NCI-H1436 treated with DMSO at 0.1 percent for 48 hours (cell line): ENCODE measurements around the gene FAXDC2.
"Not testable (repeated sequence)": the region's sequence is repeated elsewhere in the genome, so short reads cannot be mapped to it uniquely, and the experiment has no call there.

Source experiments
- DNase-seq: peaks from one replicate; lab custom pipeline; 2025; lab: John Stamatoyannopoulos, UW

Gene FAXDC2

DNA sequence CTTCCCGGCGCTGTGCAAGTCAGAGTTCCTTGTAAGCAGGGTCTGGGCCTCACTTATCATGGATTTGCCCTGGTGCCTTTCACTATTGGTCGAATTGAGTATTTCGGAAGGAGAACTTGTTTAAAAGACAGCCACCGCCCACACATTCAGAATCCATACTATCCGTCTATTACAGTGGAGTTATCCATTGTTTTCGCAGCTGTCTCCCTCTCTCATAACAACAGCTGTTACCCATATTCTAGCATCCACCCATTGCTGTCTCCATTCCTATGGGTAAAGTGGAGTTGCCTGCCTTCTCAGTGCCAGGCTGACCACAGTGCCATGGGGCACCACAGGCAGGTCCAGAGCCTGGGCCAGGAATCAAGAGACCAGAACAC, 20.2 kb downstream of the FAXDC2 start:
- no peak for DNase-seq

DNA sequence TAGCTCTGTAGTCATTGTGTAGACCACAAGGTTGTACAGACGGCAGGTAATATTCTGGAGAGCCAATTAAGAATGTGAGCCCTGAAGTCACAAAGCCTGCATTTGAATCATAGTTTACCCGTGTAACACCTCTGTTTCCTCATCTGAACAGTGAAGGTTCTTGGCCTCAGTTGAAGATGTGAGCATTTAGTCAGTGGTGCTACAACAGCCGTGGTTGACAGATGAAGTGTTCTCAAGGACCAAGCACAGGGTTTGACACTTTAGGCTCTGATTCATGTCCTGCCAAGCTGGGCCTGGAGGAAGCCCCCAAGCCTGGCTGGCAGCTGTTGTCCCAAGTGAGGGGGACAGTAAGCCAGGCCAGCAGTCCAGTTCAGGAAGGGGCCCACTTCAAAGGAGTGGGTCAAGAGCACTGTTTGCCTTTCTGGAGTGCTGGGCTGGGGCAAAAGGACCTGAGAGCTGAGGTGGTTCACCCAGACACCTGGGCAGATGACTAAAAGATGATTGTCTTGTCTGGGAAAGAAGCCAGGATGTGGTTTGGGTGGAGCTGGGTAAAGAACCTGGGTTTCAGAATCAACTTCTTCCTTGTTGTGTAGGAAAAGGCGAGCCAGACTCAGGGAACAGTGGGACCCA, 20.7 kb downstream of the FAXDC2 start:
- no peak for DNase-seq

DNA sequence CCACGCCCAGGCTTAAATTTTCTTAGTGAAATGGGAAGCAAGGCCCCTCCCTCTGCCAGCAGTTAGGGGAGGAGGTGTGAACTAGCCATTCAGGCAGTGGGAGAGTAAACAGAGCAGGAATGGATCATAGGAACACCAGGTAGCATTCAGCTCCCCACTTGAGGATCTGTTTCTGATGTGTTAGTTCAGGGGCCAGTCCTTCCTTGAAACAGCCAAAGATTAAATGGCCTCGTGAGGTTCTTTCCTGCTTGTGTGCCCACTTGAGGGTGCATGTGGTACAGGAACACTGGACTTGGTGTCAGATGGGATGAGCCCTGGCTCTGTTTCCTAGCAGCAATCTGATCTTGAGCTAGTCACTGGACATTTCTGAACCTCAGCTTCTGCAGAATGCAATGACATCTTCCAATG, 21.2 kb downstream of the FAXDC2 start:
- DNase-seq = no peak

DNA sequence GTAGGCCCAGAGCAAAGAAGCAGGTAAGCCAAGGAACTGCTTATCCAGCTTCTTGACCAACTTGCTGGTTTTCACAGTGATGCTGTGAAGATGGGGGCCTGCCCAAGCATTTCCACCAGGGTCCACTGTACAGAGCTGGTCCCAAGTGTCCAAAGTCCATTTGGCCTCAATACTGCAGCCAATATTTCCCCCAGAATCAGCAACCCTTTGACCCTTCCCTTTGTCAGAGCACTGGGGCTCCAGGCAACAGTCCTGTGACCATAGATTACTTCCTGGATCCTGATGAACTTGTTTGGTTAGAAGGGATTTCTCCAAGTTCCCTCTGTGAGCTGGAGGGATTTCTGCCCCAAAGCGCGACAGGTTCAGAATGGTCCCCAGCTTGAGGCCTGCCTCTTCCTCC, 26.3 kb downstream of the FAXDC2 start:
- DNase-seq = no peak

DNA sequence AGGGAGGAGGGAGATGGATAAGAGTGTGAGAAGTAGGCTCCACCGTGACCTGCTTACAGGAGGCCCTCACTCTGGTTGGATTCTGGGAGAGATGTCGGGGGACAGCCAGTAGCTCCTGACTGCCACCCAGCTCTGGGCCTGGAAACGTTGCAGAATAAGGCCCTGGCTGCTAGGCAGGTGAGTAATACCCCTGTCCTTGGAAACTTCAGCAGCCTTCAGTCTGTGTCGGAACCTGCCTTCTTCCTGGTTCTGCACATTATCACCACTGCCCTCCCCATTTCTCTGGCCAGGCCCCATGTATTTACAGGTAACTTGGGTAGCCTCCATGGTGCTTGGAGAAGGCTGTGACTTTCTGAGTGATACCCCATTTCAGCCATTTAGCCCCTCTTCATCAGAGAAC, 26.8 kb downstream of the FAXDC2 start:
- no peak for DNase-seq

DNA sequence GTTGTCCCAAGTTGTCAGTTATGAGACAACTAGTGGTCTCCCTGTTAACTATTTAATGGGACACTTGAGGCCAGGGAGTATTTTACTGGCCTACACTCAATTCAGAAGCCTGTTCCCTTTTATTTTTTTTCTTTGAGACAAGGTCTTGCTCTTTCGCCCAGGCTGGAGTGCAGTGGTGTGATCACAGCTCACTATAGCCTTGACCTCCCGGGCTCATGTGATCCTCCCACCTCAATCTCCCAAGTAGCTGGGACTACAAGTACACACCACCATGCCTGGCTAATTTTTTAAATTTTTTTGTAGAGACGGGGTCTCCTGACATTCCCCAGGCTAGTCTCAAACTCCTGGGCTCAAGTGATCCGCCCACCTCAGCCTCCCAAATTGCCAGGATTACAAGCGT, 27.5 kb downstream of the FAXDC2 start:
- not testable (repeated sequence) for DNase-seq

DNA sequence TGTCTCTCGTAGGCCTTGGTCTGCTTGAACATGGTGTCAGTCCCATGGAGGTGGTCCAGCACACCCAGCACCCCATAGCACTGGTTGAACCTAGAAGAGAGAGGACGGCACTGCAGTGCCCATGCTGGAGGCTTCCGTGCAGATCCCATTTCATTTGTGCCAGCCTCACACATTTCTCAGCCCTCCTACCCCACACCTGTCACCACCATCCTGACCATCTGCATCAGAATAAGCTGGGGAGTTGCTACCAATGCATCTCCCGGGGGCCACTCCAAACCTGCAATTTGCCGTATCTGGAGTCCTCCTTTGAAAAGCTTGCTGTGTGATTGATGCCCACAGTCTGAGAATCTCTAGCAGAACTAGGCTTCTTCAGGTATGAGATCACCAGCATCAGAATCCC, 30.0 kb downstream of the FAXDC2 start:
- DNase-seq = no peak

DNA sequence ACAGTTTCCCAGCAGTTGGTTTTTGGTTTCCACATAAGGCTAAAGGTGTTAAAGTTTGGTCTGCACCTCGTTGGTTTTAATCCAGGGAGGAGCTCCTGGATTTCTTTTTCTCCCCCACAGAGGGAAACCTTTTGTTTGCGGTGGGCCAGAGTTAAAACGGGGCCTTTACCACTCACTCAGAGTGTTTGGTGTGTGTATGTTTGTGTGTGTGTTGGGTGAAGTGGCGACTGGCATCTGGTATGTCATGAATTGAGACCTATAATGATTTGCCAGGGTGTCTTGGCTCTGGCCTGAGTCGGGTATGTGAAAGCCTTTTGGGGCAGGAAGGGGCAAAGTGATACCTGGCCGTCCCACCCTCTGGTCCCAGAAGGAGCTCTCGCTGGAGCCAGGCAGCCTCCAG, 30.9 kb downstream of the FAXDC2 start:
- no peak for DNase-seq

DNA sequence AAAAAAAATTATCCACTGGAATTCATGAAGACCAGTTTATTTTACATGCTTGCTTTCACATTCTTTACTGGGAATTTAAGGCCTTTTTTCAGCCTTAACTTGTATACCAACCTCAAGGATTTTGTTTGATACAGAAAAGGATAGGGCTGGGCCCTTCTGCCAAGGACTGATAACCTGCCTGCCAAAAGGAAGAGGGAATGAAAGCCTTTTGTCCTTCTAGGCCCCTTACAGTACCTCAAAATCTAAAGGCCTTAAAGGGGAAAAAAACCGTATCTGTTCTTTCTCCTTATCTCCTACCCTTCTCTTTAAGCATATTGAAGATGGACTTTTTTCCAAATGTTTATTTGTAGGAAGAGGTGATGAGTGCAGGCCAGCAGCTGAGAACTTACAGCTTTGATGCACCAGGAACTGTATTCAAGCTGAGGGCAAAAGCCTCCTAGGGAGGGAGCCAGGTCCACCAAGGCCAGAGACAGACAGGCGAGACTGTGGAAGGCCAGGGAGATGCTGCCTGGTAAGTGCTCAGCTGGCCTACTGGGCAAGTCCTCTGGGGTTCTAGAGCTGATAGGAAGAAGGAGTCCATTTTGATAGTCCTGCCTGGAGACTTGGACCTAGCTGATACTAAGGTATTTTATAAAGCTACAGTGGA, 31.8 kb downstream of the FAXDC2 start:
- DNase-seq = no peak

DNA sequence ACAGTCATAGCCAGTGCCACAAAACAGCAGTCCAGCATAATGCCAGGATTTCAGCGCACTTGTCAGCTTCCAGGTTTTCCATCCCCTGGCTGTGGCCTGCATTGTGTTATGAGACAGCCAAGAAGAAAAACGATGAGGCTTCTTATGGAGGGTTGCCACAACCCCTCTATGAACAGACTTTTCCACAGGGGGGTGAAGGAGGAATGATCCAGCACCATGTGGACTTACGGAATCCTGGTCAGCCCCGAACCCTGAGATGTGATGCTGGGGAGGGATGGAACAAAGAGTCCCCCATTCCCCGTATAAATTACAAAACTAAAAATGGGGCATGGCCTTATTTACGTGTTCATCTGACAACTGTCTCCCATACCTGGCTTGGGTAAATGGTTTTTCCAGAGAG, 32.6 kb downstream of the FAXDC2 start:
- no peak for DNase-seq

DNA sequence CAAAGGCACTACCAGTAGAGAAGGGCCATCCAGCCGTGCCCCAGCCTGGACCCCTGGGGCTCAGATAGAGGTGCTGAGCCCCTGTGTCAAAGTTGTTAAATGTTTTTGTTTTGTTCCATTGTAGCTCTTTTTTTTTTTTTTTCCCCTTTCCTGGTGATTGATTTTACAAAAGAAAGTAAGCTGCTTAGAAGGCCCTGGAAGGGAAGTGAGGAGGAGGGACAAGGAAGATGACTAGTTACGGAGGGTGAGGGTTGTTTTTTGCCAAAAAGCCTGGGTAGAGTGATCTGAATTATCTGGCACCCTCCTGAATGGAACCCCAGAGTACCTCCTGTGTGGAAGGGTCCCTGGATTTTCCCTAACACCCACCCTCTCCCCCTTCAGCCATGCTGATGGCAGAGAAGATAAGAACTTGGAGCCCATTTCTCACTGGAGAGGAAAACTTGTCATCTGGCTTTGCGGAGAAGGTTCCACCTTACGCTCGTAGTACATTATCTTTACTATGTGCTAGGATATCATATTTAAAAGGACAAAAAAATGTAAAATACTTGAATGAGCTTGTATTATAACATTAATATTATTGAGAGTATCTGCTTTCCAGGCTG, 33.4 kb downstream of the FAXDC2 start:
- DNase-seq = no peak

DNA sequence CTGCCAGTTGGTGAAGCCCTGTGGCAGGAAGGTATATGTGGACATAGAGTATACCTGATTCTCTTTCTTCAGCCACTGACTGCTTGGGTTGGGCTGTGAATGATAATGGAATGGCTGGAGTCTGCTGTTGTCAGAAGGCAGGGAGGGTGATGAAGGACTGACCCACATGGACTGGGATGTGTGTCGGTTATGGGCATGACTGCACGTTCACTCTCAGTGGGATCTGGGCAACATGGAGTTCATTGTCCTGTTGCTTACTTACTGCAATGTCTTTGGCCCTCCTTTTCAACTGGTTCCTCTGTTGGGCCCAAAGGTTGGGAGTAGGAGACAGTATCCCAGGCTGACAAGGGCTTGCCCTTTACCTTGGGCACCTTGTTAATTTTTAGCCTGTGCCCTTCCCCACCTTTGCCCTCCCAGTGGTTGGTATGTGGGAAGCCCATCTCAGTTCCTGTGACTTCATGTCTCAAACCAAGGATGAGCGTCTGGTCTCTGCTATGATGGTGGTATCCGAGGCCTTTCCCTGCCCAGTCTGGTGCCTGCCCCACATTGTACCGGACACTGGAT, 34.6 kb downstream of the FAXDC2 start:
- no peak for DNase-seq

DNA sequence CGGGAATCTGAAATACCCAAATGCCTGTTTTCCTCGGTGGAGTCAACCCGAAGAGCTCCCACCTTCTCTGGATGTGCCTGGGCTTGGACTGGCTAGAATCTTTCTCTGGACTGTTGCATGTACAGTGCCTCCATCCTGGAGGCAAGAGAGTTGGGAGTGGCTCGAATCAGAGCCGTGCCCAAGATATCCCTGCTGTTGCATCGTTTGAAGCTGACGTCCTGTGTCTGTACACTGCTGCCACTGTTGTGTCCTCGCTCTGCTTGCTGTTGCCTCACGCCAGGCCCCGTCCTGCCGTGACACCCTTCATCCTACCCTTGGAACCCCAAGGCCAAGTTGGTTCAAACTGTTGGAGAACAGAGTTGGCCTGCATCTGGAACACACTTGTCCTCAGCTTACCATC, 35.4 kb downstream of the FAXDC2 start:
- no peak for DNase-seq

DNA sequence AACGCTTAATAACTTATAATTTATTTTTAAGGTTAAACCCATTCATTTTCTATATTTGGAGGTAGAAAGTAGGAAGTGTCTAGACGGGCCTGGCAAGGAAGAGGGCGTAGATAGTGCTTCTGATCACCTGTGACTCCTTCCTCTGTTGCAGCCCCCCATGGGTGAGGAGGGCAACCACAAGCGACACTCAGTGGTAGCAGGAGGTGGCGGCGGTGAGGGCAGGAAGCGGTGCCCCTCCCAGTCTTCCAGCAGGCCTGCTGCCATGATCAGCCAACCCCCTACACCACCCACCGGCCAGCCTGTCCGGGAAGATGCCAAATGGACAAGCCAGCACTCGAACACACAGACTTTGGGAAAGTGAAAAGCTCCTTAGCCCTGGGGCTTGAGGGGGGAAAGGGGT, 36.7 kb downstream of the FAXDC2 start:
- no peak for DNase-seq

DNA sequence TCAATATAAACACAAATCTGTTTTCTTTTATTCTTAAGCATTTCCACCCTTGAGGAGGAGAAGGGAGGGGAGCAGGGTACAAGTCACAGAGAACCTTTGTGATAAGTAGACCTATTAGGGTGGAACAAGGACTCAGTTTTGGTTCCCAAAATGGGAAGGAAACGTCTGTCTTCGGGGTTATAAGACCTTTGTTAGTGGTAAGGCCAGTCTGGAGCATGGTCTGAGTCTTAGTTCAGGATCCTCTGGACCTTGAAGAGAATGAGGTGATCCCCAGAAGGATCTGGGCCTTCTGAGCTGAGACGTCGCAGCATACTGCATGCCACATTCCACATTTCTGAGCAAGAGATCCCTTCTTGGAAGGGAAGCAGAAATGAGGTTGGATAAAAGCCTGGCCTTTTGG, 37.2 kb downstream of the FAXDC2 start:
- no peak for DNase-seq

DNA sequence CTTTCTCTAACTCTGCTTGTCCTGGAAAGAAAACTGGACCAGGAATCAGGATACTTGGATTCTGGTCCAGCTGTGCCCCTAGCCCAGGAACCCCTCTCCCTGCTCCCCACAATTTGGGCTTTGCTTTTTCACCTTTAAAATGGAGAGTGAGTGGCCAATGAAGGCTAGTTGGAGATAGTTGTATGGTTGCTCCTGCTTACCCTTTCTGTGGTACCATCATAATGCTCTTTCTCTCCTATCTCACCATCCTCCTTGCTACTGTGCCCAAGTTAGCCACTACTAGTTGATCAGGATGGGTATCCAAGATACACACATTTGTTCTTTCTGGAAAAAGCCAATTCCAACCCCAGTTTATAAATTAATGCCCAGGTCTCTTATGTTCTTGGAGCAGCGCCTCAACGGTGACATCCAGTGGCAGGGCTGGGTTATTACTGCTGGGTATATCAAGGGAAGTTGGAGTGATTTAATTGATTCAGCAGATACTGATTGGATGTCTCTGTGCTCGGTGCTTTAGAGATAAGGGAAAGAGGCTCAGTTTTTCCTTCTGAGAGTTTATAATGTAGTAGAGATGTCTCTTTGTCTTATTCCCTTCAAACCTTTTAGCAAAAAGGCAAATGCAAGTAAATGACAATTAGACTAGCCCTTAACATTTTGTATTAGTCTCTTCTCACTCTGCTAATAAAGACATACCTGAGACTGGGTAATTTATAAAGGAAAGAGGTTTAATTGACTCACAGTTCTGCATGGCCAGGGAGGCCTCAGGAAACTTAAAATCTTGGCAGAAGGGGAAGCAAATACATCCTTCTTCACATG, 38.5 kb downstream of the FAXDC2 start:
- no peak for DNase-seq

DNA sequence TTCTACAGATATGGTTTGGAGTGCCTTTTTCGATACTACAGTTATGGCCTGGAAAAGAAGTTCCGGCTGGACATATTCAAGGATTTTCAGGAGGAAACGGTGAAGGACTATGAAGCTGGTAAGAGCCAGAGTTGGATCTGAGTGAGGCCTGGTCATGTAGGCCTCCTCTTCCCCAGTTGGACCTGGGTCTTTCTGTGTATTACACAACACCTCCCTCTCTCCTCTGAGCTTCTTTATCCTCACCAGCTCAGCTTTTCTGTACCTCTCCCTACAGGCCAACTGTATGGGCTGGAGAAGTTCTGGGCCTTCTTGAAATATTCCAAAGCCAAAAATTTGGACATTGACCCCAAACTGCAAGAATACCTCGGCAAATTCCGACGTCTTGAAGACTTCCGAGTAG, 39.2 kb downstream of the FAXDC2 start:
- DNase-seq = no peak

DNA sequence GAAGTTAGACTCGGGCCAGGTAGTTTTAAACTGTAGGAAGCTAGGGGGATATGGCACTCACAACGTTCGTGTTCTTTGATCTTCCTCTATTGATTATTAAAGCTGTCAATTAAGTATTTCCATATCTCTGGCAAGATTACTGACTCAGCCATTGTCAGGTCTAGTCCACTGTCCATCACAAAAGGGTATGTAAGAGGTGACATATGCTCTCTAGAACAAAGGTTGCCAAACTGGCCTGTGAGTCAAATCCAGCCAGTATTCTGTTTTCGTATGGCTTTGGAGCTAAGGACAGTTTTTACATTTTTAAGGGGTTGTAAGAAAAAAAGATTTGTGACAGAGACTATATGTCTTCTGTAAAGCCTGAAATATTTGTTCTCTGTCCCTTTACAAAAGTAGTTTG, 44.2 kb downstream of the FAXDC2 start:
- no peak for DNase-seq

DNA sequence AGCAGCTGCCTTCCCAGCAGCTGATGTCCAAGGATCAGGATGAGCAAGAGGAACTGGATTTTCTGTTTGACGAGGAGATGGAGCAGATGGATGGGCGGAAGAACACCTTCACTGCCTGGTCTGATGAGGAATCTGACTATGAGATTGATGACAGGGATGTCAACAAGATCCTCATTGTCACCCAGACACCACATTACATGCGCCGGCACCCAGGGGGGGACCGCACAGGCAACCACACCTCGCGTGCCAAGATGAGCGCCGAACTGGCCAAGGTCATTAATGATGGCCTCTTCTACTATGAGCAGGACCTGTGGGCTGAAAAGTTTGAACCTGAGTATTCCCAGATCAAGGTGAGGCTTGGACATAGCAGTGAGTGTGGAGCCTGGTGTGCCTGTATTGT, 48.4 kb downstream of the FAXDC2 start:
- DNase-seq = no peak

DNA sequence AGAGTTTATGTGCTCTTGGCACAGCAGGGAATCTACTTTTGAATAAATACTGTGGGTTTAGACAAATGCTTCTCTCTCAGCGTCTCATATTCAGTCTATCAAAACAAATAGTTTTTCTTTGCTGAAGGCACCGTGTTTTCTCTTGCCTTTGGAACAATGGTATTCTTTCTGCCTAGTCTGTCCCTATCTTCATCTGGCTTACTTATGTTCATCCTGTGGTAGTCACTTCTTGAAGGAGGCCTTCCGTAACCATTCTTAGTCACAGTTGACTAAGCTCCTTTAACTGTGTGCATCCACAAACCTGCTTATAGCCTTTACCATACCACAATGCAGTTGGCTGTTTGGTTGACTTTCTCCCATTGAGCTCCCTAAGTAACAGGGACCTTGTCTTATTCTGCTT, 49.3 kb downstream of the FAXDC2 start:
- DNase-seq = no peak

DNA sequence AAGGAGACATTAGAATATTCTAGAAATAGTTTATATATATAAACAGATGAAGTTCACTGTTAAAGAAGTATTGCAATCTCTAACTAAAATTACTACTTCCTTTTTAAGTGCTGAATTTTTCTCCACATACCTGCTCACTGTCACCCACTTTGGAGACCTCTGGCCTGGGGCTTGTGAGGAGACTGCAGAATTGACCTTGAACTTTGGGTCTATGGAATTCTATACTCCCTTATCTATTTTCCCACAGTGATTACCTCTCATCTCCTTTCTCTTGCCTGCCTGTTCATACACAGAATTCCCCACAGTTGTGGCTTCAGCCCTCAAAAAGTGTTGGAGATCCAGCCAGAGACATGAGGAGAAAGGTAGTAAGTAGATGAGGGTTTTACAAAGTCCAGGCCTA, 49.8 kb downstream of the FAXDC2 start:
- DNase-seq = no peak

DNA sequence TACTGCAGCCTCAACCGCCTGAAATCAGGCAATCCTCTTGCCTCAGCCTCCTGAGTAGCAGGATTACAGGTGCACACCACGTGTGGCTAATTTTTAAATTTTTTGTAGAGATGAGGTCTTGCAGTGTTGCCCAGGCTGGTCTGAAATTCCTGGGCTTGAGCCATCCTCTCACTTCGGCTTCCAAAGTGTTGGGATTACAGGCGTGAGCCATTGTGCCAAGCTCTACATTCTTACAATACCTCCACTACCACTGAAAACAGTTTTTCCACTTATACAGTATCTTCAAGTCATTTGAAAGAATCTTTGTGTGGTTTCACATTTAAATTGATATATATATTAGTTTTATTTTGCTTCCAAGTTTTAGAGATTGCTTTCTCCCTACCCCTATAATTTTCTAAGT, 52.6 kb downstream of the FAXDC2 start:
- DNase-seq = no peak

DNA sequence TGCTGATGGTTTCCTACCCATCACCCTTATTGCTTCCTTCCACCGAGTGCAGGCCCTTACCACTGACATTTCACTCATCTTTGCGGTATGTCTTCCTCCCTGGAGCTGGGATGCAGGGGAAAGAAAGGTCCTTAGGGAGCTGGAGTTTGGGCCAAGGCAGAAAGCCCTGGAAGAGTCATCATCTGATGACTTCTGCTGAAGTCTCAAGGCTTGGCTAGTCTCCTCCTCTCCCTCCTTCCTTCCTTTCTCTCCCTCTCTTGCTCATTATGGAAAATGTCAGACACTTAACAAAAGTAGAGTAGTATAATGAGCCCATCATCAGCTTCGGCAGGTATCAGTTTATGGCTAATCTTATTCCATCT, 55.2 kb downstream of the FAXDC2 start:
- DNase-seq = no peak
